Activated CD4-positive, CD25-positive, alpha-beta regulatory T cell treated with anti-CD3 and anti-CD28 coated beads, Interleukin-2, amount 50 U/mL, for 24 hours (primary cell): ENCODE results near the gene MAD1L1.
A peak's percentile ranks its signal among the peaks of the same experiment; 100 is the strongest.

Experiments
- ATAC-seq, 2 donors: fragments of 150-1000 bp; cut with Tn5 transposase; one replicate each; pipeline ENCODE4 v1.10.0; 2021; ENCODE audit warnings: mild to moderate bottlenecking in 1 of 2, moderate library complexity in 1 of 2

The MAD1L1 gene

GRCh38 chr7:1900847-1901246 lies 331.9 kb downstream of the MAD1L1 start:
- ATAC-seq = no peak

GRCh38 chr7:1899951-1900762 lies 332.6 kb downstream of the MAD1L1 start:
- no peak for ATAC-seq

GRCh38 chr7:1899196-1899595 lies 333.5 kb downstream of the MAD1L1 start:
- no peak for ATAC-seq

GRCh38 chr7:1898628-1899185 lies 334.0 kb downstream of the MAD1L1 start:
- no peak for ATAC-seq

GRCh38 chr7:1897861-1898627 lies 334.7 kb downstream of the MAD1L1 start:
- no peak for ATAC-seq

- ATAC-seq = no peak
Observed at GRCh38 chr7:1897076-1897860, 335.5 kb downstream of the MAD1L1 start.

- ATAC-seq = no peak
Observed at GRCh38 chr7:1895664-1896515, 336.9 kb downstream of the MAD1L1 start.

GRCh38 chr7:1894906-1895663 lies 337.7 kb downstream of the MAD1L1 start:
- no peak for ATAC-seq

- no peak for ATAC-seq
Observed at GRCh38 chr7:1894313-1894900, 338.3 kb downstream of the MAD1L1 start.

GRCh38 chr7:1893451-1893850 lies 339.3 kb downstream of the MAD1L1 start:
- no peak for ATAC-seq

GRCh38 chr7:1893036-1893435 lies 339.7 kb downstream of the MAD1L1 start:
- no peak for ATAC-seq

- ATAC-seq = no peak
Observed at GRCh38 chr7:1892011-1892965, 340.5 kb downstream of the MAD1L1 start.

GRCh38 chr7:1890289-1891235 lies 342.2 kb downstream of the MAD1L1 start:
- no peak for ATAC-seq

GRCh38 chr7:1889556-1890181 lies 343.1 kb downstream of the MAD1L1 start:
- peak in 1 of 2 donors; percentile 30 for ATAC-seq

- ATAC-seq = no peak
Observed at GRCh38 chr7:1889091-1889490, 343.7 kb downstream of the MAD1L1 start.

- no peak for ATAC-seq
Observed at GRCh38 chr7:1888425-1888824, 344.3 kb downstream of the MAD1L1 start.

GRCh38 chr7:1887251-1887650 lies 345.5 kb downstream of the MAD1L1 start:
- no peak for ATAC-seq
